Endothelial cell of umbilical vein (primary cell): Measurements from ENCODE around the gene C17orf113. TPM values are rescaled to one million over a fixed set of nuclear protein-coding genes. Genes with fewer than 3 reads are reported as not detected.

Experiments used
- BruUV-seq: library from RNA; stranded (reverse); fragments of 400-500 nt; replicated peaks from 2 replicates; lab custom pipeline; 2021; lab: Mats Ljungman, UMichigan
- CTCF ChIA-PET: fragments of 300-600, 350-600 bp; sonication (Branson Sonifier 250); formaldehyde crosslinking; loops from one replicate; lab custom pipeline; 2021; ENCODE audit warnings: antibody characterized with exemption, inconsistent platforms; lab: Charles Lee
- POLR2A ChIA-PET: fragments of 300-600, 350-600 bp; sonication (Branson Sonifier 250); formaldehyde crosslinking; loops from one replicate; lab custom pipeline; 2021; ENCODE audit warnings: antibody characterized with exemption, inconsistent platforms; lab: Charles Lee
- DNase-seq: peaks from one replicate; pipeline ENCODE4 v3.0.0-alpha.2; 2011; ENCODE audit warnings: low read depth, low spot score
- FAIRE-seq: peaks from 2 replicates; lab custom pipeline; 2011; peaks lifted over from hg19 to GRCh38; lab: Jason Lieb, UNC
- H2AFZ ChIP-seq: 2 replicates; pipeline ENCODE4 v1.6.0; 2012; ENCODE audit warnings: low read depth, low read length, control low read depth, inconsistent platforms
- H3K27ac ChIP-seq: 2 replicates; pipeline ENCODE4 v1.5.1; 2011; ENCODE audit warnings: low read depth, mild to moderate bottlenecking, control low read depth, low read length, moderate library complexity; ENCODE audit not compliant: insufficient read depth
- H3K27me3 ChIP-seq, 2 experiments: 2 replicates each; pipeline versions ENCODE4 v1.6.0 to v1.6.1; 2011; ENCODE audit warnings: low read length in 2 of 2, mixed read lengths in 1 of 2; ENCODE audit not compliant: control insufficient read depth in 2 of 2, insufficient read depth in 2 of 2
- H3K36me3 ChIP-seq, 2 experiments: 2 replicates in 1 of 2; 3 replicates in 1 of 2; pipeline ENCODE4 v1.5.1; 2011; ENCODE audit warnings: low read length in 2 of 2, mild to moderate bottlenecking in 1 of 2, moderate library complexity in 1 of 2; ENCODE audit not compliant: control insufficient read depth in 2 of 2, insufficient read depth in 2 of 2; ENCODE audit errors: extremely low read depth in 1 of 2
- H3K4me1 ChIP-seq: 3 replicates; pipeline ENCODE4 v1.5.1; 2011; ENCODE audit warnings: mild to moderate bottlenecking, low read length; ENCODE audit not compliant: control insufficient read depth, insufficient read depth; ENCODE audit errors: extremely low read depth
- H3K4me2 ChIP-seq: 2 replicates; pipeline ENCODE4 v1.6.1; 2011; ENCODE audit warnings: low read length, control low read depth, mixed read lengths; ENCODE audit not compliant: insufficient read depth
- H3K4me3 ChIP-seq, 3 experiments: fragments of 200-600 bp in 1 of 3; sonication (generic), shearing (Covaris generic) in 1 of 3; replicated peaks in 1 of 3; 2 replicates each; pipeline ENCODE4 v1.5.1; 2011 to 2016; ENCODE audit warnings: control low read depth in 3 of 3, low read length in 3 of 3, mild to moderate bottlenecking in 2 of 3, inconsistent platforms in 1 of 3, low read depth in 1 of 3, moderate library complexity in 1 of 3; ENCODE audit not compliant: insufficient read depth in 1 of 3
- H3K79me2 ChIP-seq: 2 replicates; pipeline ENCODE4 v1.6.0; 2012; ENCODE audit warnings: low read length, inconsistent platforms; ENCODE audit not compliant: control insufficient read depth, insufficient read depth
- H3K9ac ChIP-seq: replicated peaks from 2 replicates; pipeline ENCODE3; 2011; ENCODE audit warnings: low read length, control low read depth; ENCODE audit not compliant: insufficient read depth; ENCODE audit errors: extremely low read depth
- H3K9me1 ChIP-seq: replicated peaks from 3 replicates; pipeline ENCODE4 v1.6.0; 2011; ENCODE audit warnings: mild to moderate bottlenecking, low read length; ENCODE audit not compliant: control insufficient read depth, insufficient read depth; ENCODE audit errors: extremely low read depth
- H3K9me3 ChIP-seq: replicated peaks from 2 replicates; pipeline ENCODE4 v1.5.1; 2012; ENCODE audit warnings: low read length, inconsistent platforms; ENCODE audit not compliant: control insufficient read depth, insufficient read depth
- H4K20me1 ChIP-seq: replicated peaks from 2 replicates; pipeline ENCODE3; 2011; ENCODE audit warnings: mild to moderate bottlenecking, low read length; ENCODE audit not compliant: control insufficient read depth, insufficient read depth; ENCODE audit errors: extremely low read depth
- EZH2 ChIP-seq: IDR thresholded peaks from 2 replicates; pipeline ENCODE4 v1.6.1; 2012; ENCODE audit warnings: borderline replicate concordance, low read depth, mild to moderate bottlenecking, moderate library complexity, low read length, inconsistent platforms; ENCODE audit not compliant: severe bottlenecking
- FOS ChIP-seq: IDR thresholded peaks from 2 replicates; pipeline ENCODE4 v1.6.1; 2011; ENCODE audit warnings: mild to moderate bottlenecking, low read length, moderate library complexity, borderline replicate concordance; ENCODE audit not compliant: insufficient read depth
- GATA2 ChIP-seq: IDR thresholded peaks from 2 replicates; pipeline ENCODE4 v1.7.0; 2011; ENCODE audit warnings: low read depth, mild to moderate bottlenecking, moderate library complexity, mixed read lengths, low read length; ENCODE audit not compliant: insufficient read length, insufficient read depth
- JUN ChIP-seq: IDR thresholded peaks from 2 replicates; pipeline ENCODE4 v1.6.1; 2011; ENCODE audit warnings: borderline replicate concordance, low read depth; ENCODE audit not compliant: insufficient read length, insufficient read depth
- POLR2A ChIP-seq: IDR thresholded peaks from 2 replicates; pipeline ENCODE4 v1.6.1; 2012; ENCODE audit warnings: low read depth, mild to moderate bottlenecking, control low read depth, low read length
- dilution Hi-C: fragments of 300-500 bp; cut with MboI; formaldehyde crosslinking; loops from one replicate; pipeline ENCODE4 v1.15.0; 2019; ENCODE audit warnings: low sequenced_read_pairs; ENCODE audit not compliant: extremely low pct_ligation_motif_present
- intact Hi-C: fragments of 100-400 bp; cut with micrococcal nuclease; formaldehyde crosslinking; loops from one replicate; pipeline ENCODE4 v1.10.0; 2022
- polyA plus RNA-seq, 4 experiments: library from polyadenylated mRNA; depleted of rRNA in 3 of 4; stranded (reverse) in 3 of 4; unstranded in 1 of 4; fragments of >200 nt; gene quantifications; 2 replicates each; pipeline versions ENCODE4 v1.2.1 to v1.2.3, GENCODE V29; 2011 to 2012; ENCODE audit warnings: missing spikeins in 1 of 4
- total RNA-seq: library from RNA; stranded (reverse); gene quantifications from 2 replicates; pipeline ENCODE4 v1.2.3, GENCODE V29; 2021
- TF ChIP-seq, protein P1 (sequence below), 2 donors: IDR thresholded peaks; 1 replicate in 1 of 2; 2 replicates in 1 of 2; pipeline ENCODE4 v1.5.1; 2011; ENCODE audit warnings: low read length in 2 of 2, mild to moderate bottlenecking in 2 of 2, moderate library complexity in 2 of 2, control low read depth in 1 of 2, inconsistent platforms in 1 of 2, low read depth in 1 of 2; ENCODE audit not compliant: insufficient read depth in 1 of 2; ENCODE audit errors: extremely low read depth in 1 of 2

C17orf113 gene
- total and polyA plus RNA-seq, 2 donors (not counting 3 experiments of a cell fraction or from before 2014, with no cell fraction given): 0.20 to 0.30 TPM

DNA sequence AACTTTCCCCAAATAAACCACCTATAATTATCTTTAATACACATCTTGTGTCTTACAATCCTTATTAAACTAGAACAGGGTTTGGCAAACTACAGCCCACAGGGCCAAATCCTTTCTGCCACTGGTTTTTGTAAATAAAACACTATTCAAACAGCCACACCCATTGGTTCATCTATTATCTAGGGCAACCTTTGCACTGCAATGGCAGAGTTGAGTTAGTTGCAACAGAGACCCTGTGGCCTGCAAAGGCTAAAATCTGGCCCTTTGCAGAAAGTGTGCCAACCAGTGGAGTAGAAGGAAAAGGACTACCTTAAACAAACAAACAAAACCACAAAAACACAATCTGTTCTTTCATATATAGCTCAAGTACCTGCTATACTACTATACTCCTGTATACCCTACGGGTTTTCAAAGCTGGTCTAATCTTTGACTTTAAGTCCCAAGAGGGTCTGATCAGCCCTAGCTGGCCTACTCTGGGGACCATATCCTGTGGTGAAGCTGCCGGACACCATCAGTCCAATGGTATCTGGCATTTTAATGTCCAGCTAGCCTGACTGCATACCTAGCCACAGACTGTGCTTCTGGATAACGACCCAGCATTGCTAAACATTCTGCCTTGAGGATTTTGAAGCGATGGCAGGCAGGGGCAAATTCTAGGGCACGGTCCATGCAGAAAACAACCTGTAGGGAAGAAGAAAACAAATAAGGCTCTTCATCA, 60.5 kb downstream of the C17orf113 start:
- Histone ChIP-seq H3K4me2 (no peak overlapping the region), H3K27ac (no peak overlapping the region), H3K36me3 (peaks cover 28 to 43% of the 10 kb centered on the region in 2 experiments), H3K79me2 (no peaks in the 10 kb centered on the region), H2AFZ (no peak overlapping the region), H3K9ac (no peak overlapping the region), H3K9me3 (no peaks in the 10 kb centered on the region), H4K20me1 (no peaks in the 10 kb centered on the region), H3K9me1 (no peaks in the 10 kb centered on the region), H3K4me3 (no peak overlapping the region), H3K27me3 (no peaks in the 10 kb centered on the region), H3K4me1 (no peaks in the 10 kb centered on the region)
- dilution Hi-C loops (no loop called here), intact Hi-C loops (no loop called here)
- TF ChIP-seq EZH2 (no peak), GATA2 (no peak), POLR2A (no peak), JUN (no peak), FOS (no peak)
- TF ChIP-seq, protein P1, sequence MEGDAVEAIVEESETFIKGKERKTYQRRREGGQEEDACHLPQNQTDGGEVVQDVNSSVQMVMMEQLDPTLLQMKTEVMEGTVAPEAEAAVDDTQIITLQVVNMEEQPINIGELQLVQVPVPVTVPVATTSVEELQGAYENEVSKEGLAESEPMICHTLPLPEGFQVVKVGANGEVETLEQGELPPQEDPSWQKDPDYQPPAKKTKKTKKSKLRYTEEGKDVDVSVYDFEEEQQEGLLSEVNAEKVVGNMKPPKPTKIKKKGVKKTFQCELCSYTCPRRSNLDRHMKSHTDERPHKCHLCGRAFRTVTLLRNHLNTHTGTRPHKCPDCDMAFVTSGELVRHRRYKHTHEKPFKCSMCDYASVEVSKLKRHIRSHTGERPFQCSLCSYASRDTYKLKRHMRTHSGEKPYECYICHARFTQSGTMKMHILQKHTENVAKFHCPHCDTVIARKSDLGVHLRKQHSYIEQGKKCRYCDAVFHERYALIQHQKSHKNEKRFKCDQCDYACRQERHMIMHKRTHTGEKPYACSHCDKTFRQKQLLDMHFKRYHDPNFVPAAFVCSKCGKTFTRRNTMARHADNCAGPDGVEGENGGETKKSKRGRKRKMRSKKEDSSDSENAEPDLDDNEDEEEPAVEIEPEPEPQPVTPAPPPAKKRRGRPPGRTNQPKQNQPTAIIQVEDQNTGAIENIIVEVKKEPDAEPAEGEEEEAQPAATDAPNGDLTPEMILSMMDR (IDR thresholded peaks at IDR 0.05; ENCODE audit: extremely low read depth in 1 of 2, insufficient read depth in 1 of 2, low read depth in 1 of 2, low read length in 2 of 2): no peak
- FAIRE-seq (no peak), DNase-seq (no peak)
- BruUV-seq: no TSS peak
- CTCF ChIA-PET: interaction anchor here (0.7 to 1.8 kb wide), 2 partner anchors 9 to 111 kb away, joined by 3 read pairs; no protein-coding TSS in a partner anchor
- POLR2A ChIA-PET: no interaction called here
